C4-2B (cell line): ENCODE results near the gene HRAS.
A peak's percentile ranks its signal among the peaks of the same experiment; 100 is the strongest.

Experiments used
- H3K27ac ChIP-seq: fragments of 450-650 bp; 2 replicates; pipeline ENCODE4 v1.5.1; 2017
- CTCF ChIP-seq: fragments of 450-650 bp; conservative IDR thresholded peaks from 2 replicates; pipeline ENCODE4 v1.5.1; 2017; ENCODE audit warnings: mild to moderate bottlenecking
- ZFX ChIP-seq: fragments of 450-650 bp; IDR thresholded peaks from 2 replicates; pipeline ENCODE4 v1.6.1; 2017

Gene HRAS

DNA sequence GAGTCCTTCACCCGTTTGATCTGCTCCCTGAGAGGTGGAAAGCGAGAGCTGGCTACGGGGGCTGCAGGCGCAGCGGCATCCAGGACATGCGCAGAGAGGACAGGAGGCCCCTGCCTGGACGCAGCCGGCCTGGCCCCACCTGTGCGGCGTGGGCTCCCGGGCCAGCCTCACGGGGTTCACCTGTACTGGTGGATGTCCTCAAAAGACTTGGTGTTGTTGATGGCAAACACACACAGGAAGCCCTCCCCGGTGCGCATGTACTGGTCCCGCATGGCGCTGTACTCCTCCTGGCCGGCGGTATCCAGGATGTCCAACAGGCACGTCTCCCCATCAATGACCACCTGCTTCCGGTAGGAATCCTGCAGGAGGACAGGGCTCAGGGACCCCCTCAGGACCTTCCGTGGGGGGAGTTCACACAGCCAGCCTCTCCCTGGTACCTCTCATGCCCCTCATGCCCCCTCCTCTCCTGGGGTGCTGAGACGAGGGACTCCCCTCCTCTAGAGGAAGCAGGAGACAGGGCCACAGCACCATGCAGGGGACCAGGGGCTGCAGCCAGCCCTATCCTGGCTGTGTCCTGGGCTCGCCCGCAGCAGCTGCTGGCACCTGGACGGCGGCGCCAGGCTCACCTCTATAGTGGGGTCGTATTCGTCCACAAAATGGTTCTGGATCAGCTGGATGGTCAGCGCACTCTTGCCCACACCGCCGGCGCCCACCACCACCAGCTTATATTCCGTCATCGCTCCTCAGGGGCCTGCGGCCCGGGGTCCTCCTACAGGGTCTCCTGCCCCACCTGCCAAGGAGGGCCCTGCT, 1.6 kb downstream of the HRAS start:
- no peak for TF ChIP-seq CTCF
- no peak for TF ChIP-seq ZFX
- peak overlapping the region; percentile 95 for H3K27ac ChIP-seq

DNA sequence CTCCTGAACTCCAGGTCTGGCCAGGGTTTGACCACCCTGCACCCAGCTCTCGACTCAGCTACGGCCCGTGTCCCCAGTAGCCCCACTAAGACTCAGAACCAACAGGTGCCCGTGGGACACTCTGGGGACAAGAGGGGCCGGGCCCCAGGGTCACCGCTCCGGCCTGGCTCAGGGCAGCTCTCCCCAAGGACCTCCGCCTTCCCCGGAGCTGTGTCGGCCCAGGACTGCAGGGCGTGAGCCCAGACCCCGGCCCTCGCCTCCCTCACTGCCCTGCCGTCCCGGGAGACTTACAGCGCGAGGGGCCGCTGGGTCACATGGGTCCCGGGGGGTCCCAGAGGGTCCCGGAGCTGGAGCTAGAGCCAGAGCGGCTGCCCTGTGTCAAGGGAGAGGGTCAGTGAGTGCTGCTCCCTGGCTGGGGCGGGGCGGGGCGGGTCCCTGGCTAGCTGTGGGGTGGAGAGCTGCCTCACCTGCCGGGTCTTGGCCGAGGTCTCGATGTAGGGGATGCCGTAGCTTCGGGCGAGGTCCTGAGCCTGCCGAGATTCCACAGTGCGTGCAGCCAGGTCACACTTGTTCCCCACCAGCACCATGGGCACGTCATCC, 2.3 kb downstream of the HRAS start:
- no peak overlapping the region for H3K27ac ChIP-seq
- no peak for TF ChIP-seq ZFX
- TF ChIP-seq CTCF: no peak

DNA sequence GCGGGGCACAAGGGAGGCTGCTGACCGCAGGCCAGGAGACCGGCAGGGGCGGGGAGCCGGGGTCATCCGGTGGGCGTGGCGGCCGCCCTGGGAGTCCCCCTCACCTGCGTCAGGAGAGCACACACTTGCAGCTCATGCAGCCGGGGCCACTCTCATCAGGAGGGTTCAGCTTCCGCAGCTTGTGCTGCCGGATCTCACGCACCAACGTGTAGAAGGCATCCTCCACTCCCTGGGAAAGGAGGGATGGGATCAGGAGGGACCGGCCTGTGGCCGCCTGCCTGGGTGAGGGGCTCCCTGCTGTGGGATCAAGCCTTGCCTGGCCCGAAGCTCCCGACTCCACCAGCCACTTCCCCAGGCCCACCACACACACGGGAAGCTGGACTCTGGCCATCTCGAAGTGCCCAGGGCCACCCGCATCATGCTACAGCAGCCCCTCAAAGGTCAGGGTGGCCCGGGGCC, 2.8 kb downstream of the HRAS start:
- TF ChIP-seq ZFX (no peak), CTCF (no peak)
- no peak overlapping the region for H3K27ac ChIP-seq

- no peak overlapping the region for H3K27ac ChIP-seq
- TF ChIP-seq CTCF: no peak
These were observed 3.4 kb downstream of the HRAS start for GRCh38 chr11:531919-532526.

- no peak for TF ChIP-seq ZFX
- TF ChIP-seq CTCF: no peak
- no peak overlapping the region for H3K27ac ChIP-seq
These were observed 4.2 kb downstream of the HRAS start for GRCh38 chr11:530960-531831.

DNA sequence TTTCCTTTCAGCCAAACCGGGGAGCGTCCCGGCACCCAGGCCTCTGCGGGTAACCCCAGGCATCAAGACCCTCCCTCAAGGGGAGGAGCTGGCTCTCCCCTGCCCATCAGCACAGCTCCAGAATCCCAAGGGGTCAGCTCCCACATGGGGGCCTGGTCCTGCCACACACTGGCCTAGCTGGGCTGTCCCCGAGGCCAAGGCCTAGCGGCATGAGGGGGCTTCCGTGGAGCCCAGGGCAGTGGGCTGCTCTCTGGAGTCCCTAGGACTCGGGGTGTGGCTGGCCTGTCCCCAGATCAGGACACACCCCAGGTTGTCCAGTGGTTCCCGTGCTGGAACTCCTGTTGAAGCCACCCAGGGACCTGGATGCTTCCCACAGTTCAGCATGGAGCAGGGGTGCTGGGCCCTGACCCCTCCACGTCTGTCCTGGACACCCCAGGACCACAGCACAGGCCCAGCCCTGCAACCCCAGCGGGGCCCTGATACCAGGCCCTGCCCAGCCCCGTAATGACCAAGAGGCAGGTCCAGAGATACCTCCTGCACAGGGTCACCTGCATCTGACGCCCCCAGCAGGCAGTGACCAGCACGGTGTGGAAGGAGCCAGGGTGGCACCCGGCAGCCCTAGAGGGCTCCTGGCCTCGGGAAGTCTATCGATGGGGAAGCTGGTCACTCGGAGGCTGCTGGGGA, 5.5 kb downstream of the HRAS start:
- TF ChIP-seq ZFX: no peak
- no peak for TF ChIP-seq CTCF
- H3K27ac ChIP-seq: no peak overlapping the region
